Ectodermal cell (in vitro differentiated cells): ENCODE results near the gene PDXDC1.
"Not testable (repeated sequence)": the region's sequence is repeated elsewhere in the genome, so short reads cannot be mapped to it uniquely, and the experiment has no call there.

Source experiments
- H3K27ac ChIP-seq: 2 replicates; pipeline ENCODE4 v1.7.0; 2013; ENCODE audit warnings: mild to moderate bottlenecking, low read depth, low read length; ENCODE audit not compliant: insufficient read depth, poor library complexity, severe bottlenecking
- H3K27me3 ChIP-seq: 2 replicates; pipeline ENCODE4 v1.7.0; 2013; ENCODE audit warnings: mild to moderate bottlenecking, low read length; ENCODE audit not compliant: insufficient read depth, control insufficient read depth, poor library complexity, severe bottlenecking
- H3K36me3 ChIP-seq: one replicate; pipeline ENCODE4 v1.7.0; 2013; ENCODE audit warnings: low read length; ENCODE audit not compliant: control insufficient read depth, insufficient read depth
- H3K4me1 ChIP-seq: one replicate; pipeline ENCODE4 v1.7.0; 2013; ENCODE audit warnings: low read length; ENCODE audit not compliant: control insufficient read depth, insufficient read depth
- H3K4me3 ChIP-seq: 2 replicates; pipeline ENCODE4 v1.7.0; 2013; ENCODE audit warnings: low read depth, low read length, control low read depth; ENCODE audit not compliant: insufficient read depth
- H3K9me3 ChIP-seq: 2 replicates; pipeline ENCODE4 v1.7.0; 2013; ENCODE audit warnings: mild to moderate bottlenecking, low read length, moderate library complexity; ENCODE audit not compliant: control insufficient read depth
- WGBS, 2 experiments: methylation state at CpG; one replicate each; pipeline ENCODE4 v1.1.7; 2013; ENCODE audit warnings: missing lambda C conversion rate in 2 of 2; 5-methylcytosine and 5-hydroxymethylcytosine counted together

PDXDC1 gene

GRCh38 chr16:15137514-15137913, 162.7 kb downstream of the PDXDC1 start:
- H3K9me3 ChIP-seq, H3K36me3 ChIP-seq, H3K27ac ChIP-seq, H3K4me1 ChIP-seq, H3K27me3 ChIP-seq, H3K4me3 ChIP-seq: not testable (repeated sequence)
- WGBS, 2 experiments: 87 to 89% methylated on average over 6 of the region's 15 CpGs

- H3K4me1 ChIP-seq: peaks cover 11% of the 10 kb centered on the region
- WGBS, 2 experiments: 82 to 86% methylated on average over 28 to 30 of the region's 30 CpGs
- not testable (repeated sequence) for H3K27me3 ChIP-seq, H3K9me3 ChIP-seq, H3K27ac ChIP-seq, H3K4me3 ChIP-seq, H3K36me3 ChIP-seq
These were observed 165.9 kb downstream of the PDXDC1 start for GRCh38 chr16:15140444-15141365.

GRCh38 chr16:15141586-15141985, 166.8 kb downstream of the PDXDC1 start:
- Histone ChIP-seq H3K36me3 (no peaks in the 10 kb centered on the region), H3K27ac (no peak overlapping the region), H3K4me1 (peaks cover 11% of the 10 kb centered on the region), H3K27me3 (no peaks in the 10 kb centered on the region), H3K9me3 (no peaks in the 10 kb centered on the region), H3K4me3 (no peak overlapping the region)
- 93 to 95% methylated on average over 11 to 14 of the region's 15 CpGs for WGBS, 2 experiments

GRCh38 chr16:15142107-15142890, 167.5 kb downstream of the PDXDC1 start:
- H3K27ac ChIP-seq, H3K36me3 ChIP-seq, H3K27me3 ChIP-seq, H3K9me3 ChIP-seq, H3K4me3 ChIP-seq: not testable (repeated sequence)
- H3K4me1 ChIP-seq: peaks cover 11% of the 10 kb centered on the region
- 93 to 94% methylated on average over 13 to 18 of the region's 27 CpGs for WGBS, 2 experiments

GRCh38 chr16:15142891-15143600, 168.2 kb downstream of the PDXDC1 start:
- WGBS, 2 experiments: 91 to 94% methylated on average over 13 to 19 of the region's 26 CpGs
- H3K4me1 ChIP-seq: peaks cover 11% of the 10 kb centered on the region
- not testable (repeated sequence) for H3K36me3 ChIP-seq, H3K4me3 ChIP-seq, H3K27ac ChIP-seq, H3K9me3 ChIP-seq, H3K27me3 ChIP-seq

GRCh38 chr16:15143601-15144091, 168.8 kb downstream of the PDXDC1 start:
- not testable (repeated sequence) for H3K27ac ChIP-seq, H3K27me3 ChIP-seq, H3K36me3 ChIP-seq, H3K9me3 ChIP-seq, H3K4me3 ChIP-seq
- WGBS, 2 experiments: 65 to 67% methylated on average over 26 of the region's 26 CpGs
- peaks cover 11% of the 10 kb centered on the region for H3K4me1 ChIP-seq

- H3K27me3 ChIP-seq, H3K36me3 ChIP-seq, H3K9me3 ChIP-seq, H3K4me3 ChIP-seq, H3K27ac ChIP-seq: not testable (repeated sequence)
- peaks cover 11% of the 10 kb centered on the region for H3K4me1 ChIP-seq
- 29 to 34% methylated on average over 22 of the region's 22 CpGs for WGBS, 2 experiments
These were observed 169.3 kb downstream of the PDXDC1 start for GRCh38 chr16:15144092-15144631.

- H3K4me3 ChIP-seq, H3K36me3 ChIP-seq, H3K27ac ChIP-seq, H3K27me3 ChIP-seq, H3K9me3 ChIP-seq: not testable (repeated sequence)
- H3K4me1 ChIP-seq: peaks cover 11% of the 10 kb centered on the region
- WGBS, 2 experiments: 85% methylated on average over 19 of the region's 20 CpGs
These were observed 170.1 kb downstream of the PDXDC1 start for GRCh38 chr16:15144781-15145417.

- H3K4me3 ChIP-seq, H3K27ac ChIP-seq, H3K9me3 ChIP-seq, H3K36me3 ChIP-seq, H3K27me3 ChIP-seq: not testable (repeated sequence)
- 93 to 94% methylated on average over 34 to 35 of the region's 35 CpGs for WGBS, 2 experiments
- peaks cover 11% of the 10 kb centered on the region for H3K4me1 ChIP-seq
These were observed 170.8 kb downstream of the PDXDC1 start for GRCh38 chr16:15145418-15146263.
